ENCODE results near the gene GATA1.

Gene GATA1

DNA sequence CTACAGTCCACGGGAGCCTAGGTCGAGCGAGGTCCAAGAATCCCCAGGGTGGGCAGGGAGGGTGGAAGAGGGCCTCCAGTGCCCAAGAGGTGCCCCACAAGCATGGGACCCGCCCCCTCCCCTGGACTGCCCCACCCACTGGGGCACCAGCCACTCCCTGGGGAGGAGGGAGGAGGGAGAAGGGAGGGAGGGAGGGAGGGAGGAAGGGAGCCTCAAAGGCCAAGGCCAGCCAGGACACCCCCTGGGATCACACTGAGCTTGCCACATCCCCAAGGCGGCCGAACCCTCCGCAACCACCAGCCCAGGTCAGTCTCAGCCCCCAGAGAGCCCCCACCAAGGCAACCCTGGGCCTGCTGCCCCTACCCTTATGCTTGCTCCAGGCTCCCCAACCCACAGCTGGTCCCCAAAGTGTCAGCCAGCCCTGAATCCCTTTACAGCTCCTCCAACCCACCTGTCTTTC, at the start of gene GATA1:
Gene GATA1 (plus strand): TSS at position 250 of the 460 bp plus-strand sequence. CDS start 4,520 bp downstream, outside the sequence.
- in situ Hi-C loops (cut with HindIII; ENCODE audit: low pct_unique_long_range_greater_than_20kb, low sequenced_read_pairs), result no loop called here
- DNase-seq (ENCODE audit: low read depth in 1 of 2, low spot score in 1 of 2), result no peak
- TF ChIP-seq JUND (IDR thresholded peaks at IDR 0.05; ENCODE audit: low read depth), result no peak

DNA sequence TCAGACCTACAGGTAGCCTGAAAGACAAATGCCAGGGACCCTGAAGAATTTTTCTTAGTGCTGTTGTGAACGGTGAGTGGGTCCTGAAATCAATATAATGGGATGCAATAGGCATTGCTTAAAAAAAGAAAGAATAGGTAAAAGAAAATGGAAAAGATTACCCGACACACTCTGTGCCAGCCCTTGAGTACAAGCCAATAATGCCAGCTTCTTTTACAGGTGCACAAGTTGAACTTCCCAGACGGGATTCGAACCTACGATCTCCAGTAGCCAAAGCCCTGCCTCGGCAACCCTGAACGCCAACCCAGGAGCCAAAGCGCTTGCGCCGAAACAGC, 49.5 kb upstream of the GATA1 start:
- TF ChIP-seq JUND (IDR thresholded peaks at IDR 0.05; ENCODE audit: low read depth), result no peak
- DNase-seq (ENCODE audit: low read depth in 1 of 2, low spot score in 1 of 2), result no peak
- in situ Hi-C loops (cut with HindIII; ENCODE audit: low pct_unique_long_range_greater_than_20kb, low sequenced_read_pairs), result no loop called here

DNA sequence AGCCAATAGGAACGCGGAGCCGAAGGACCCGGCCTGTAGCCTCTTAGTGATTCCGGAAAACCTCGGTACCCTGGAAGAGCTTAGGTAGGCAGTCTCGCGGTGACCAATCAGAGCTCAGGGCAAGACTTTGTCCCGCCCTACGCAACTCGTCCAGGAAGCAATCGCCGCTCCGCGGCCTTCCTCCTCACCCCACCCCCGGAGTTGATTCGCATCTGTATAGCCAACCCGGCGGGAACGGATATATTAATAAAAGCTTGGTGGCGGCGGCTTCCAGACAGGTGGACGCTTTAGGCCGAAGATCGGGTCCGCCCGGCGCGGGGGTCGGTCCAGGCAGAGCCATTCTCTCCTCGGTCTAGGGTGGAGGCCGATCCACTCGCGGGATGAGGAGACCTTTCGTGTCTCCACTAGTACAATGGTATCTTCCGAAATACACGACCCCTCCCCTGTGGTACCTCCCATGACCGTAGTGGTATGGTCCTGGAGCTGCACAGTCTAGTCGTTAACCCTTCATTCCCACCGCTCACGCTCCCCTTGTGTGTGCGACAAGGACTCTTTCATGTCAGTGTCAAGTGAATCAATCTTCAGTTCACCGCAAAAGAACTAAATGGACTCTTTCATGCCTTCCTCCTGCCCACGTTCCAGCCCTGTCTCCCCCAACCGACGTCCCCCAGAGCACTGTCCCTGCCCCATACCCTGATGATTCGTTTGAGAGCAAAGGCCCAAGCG, 49.0 kb upstream of the GATA1 start:
- TF ChIP-seq JUND (IDR thresholded peaks at IDR 0.05; ENCODE audit: low read depth), result no peak
- in situ Hi-C loops (cut with HindIII; ENCODE audit: low pct_unique_long_range_greater_than_20kb, low sequenced_read_pairs), result no loop called here
- DNase-seq (ENCODE audit: low read depth in 1 of 2, low spot score in 1 of 2), result peak; percentile 89 to 99

DNA sequence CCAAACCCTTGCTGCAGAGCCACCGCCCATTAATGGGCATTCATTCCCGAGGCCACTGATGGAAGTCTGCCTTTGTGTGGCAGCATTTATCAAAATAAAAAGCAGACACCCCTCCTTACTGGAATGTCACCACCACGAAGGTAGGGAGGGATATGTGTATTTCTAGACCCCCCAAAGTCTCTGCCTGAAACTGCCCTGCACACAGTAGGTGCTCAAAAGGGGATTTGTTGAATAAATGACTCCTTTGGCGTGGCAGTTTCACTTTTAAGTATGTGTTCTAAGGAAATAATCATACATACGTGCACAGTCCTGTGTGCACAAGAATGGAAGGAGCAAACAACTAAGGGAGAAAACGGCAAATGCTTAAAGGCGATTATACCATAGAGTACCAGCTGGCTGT, 48.5 kb upstream of the GATA1 start:
- DNase-seq (ENCODE audit: low read depth in 1 of 2, low spot score in 1 of 2), result no peak
- no peak for TF ChIP-seq JUND (IDR thresholded peaks at IDR 0.05; ENCODE audit: low read depth)
- in situ Hi-C loops (cut with HindIII; ENCODE audit: low pct_unique_long_range_greater_than_20kb, low sequenced_read_pairs), result no loop called here

- DNase-seq (ENCODE audit: low read depth in 1 of 2, low spot score in 1 of 2), result no peak
- in situ Hi-C loops (cut with HindIII; ENCODE audit: low pct_unique_long_range_greater_than_20kb, low sequenced_read_pairs), result no loop called here
- no peak for TF ChIP-seq JUND (IDR thresholded peaks at IDR 0.05; ENCODE audit: low read depth)
These were observed 44.6 kb upstream of the GATA1 start for GRCh38 chrX:48741834-48742233.

DNA sequence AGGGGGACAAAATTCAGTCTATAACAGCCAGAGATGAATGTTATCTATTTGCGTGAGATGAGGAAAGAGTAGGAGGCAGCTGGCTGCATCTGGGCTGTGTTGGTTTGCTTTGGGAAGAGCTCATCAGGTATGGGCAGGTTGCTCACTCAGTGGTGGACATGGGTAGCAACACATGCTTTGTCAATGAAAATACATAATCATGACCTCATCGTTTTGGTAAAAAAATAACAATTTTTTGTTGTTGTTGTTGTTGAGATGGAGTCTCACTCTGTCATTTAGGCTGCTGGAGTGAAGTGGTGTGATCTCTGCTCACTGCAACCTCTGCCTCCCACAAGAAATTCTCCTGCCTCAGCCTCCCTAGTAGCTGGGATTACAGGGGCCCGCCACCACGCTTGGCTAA, 41.2 kb upstream of the GATA1 start:
- no peak for DNase-seq (ENCODE audit: low read depth in 1 of 2, low spot score in 1 of 2)
- in situ Hi-C loops (cut with HindIII; ENCODE audit: low pct_unique_long_range_greater_than_20kb, low sequenced_read_pairs), result no loop called here
- no peak for TF ChIP-seq JUND (IDR thresholded peaks at IDR 0.05; ENCODE audit: low read depth)

- no peak for TF ChIP-seq JUND (IDR thresholded peaks at IDR 0.05; ENCODE audit: low read depth)
- in situ Hi-C loops (cut with HindIII; ENCODE audit: low pct_unique_long_range_greater_than_20kb, low sequenced_read_pairs), result no loop called here
- no peak for DNase-seq (ENCODE audit: low read depth in 1 of 2, low spot score in 1 of 2)
These were observed 38.9 kb upstream of the GATA1 start for GRCh38 chrX:48747415-48748016.

DNA sequence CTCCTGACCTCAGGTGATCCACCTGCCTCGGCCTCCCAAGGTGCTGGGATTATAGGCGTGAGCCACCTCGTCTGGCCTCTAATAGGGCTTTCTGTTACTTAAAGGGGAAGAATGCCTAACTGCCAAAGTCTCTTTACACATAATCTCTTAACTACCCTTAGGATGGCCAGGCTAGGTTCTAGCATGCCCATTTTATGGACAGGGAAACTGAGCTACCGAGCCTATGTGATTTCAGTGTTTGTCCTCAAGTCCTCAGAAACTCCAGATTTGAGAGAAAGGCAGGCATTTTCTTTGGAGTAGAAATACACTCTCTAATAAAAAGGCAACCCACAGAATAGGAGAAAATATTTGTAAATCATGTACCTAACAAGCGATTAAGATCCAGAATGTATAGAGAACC, 37.2 kb upstream of the GATA1 start:
- no peak for TF ChIP-seq JUND (IDR thresholded peaks at IDR 0.05; ENCODE audit: low read depth)
- in situ Hi-C loops (cut with HindIII; ENCODE audit: low pct_unique_long_range_greater_than_20kb, low sequenced_read_pairs), result no loop called here

GRCh38 chrX:48751343-48751742, 35.0 kb upstream of the GATA1 start:
- in situ Hi-C loops (cut with HindIII; ENCODE audit: low pct_unique_long_range_greater_than_20kb, low sequenced_read_pairs), result no loop called here
- no peak for TF ChIP-seq JUND (IDR thresholded peaks at IDR 0.05; ENCODE audit: low read depth)
- no peak for DNase-seq (ENCODE audit: low read depth in 1 of 2, low spot score in 1 of 2)

More for the DNA sequence above, 37.2 kb upstream of the GATA1 start:
- DNase-seq (ENCODE audit: low read depth in 1 of 2, low spot score in 1 of 2), result no peak

DNA sequence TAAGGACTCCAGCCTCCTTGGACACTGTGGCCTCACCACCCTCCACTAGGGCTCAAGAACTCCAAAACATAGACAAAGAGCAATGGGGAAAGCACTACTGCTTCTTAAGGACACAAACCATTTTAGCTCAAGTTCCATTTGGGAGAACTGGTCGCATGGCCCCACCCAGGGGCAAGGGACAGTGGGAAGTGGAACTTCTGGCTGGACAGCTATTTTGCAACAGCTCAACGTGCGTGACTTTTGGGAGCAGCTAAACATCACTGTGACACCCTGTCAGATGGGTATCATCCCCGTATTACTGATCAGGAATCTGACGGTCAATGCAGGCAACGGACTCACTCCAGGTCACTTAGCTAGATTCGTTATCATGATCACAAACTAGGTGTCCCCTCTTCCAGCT, 33.9 kb upstream of the GATA1 start:
- TF ChIP-seq JUND (IDR thresholded peaks at IDR 0.05; ENCODE audit: low read depth), result no peak
- peak in 1 of 2 experiments; percentile 58 for DNase-seq (ENCODE audit: low read depth in 1 of 2, low spot score in 1 of 2)
- in situ Hi-C loops (cut with HindIII; ENCODE audit: low pct_unique_long_range_greater_than_20kb, low sequenced_read_pairs), result no loop called here

GRCh38 chrX:48753708-48754228, 32.6 kb upstream of the GATA1 start:
- no peak for TF ChIP-seq JUND (IDR thresholded peaks at IDR 0.05; ENCODE audit: low read depth)
- peak in 1 of 2 experiments; percentile 22 for DNase-seq (ENCODE audit: low read depth in 1 of 2, low spot score in 1 of 2)
- in situ Hi-C loops (cut with HindIII; ENCODE audit: low pct_unique_long_range_greater_than_20kb, low sequenced_read_pairs), result no loop called here

GRCh38 chrX:48754238-48754637, 32.2 kb upstream of the GATA1 start:
- no peak for TF ChIP-seq JUND (IDR thresholded peaks at IDR 0.05; ENCODE audit: low read depth)
- in situ Hi-C loops (cut with HindIII; ENCODE audit: low pct_unique_long_range_greater_than_20kb, low sequenced_read_pairs), result no loop called here
- DNase-seq (ENCODE audit: low read depth in 1 of 2, low spot score in 1 of 2), result peak in 1 of 2 experiments; percentile 44

DNA sequence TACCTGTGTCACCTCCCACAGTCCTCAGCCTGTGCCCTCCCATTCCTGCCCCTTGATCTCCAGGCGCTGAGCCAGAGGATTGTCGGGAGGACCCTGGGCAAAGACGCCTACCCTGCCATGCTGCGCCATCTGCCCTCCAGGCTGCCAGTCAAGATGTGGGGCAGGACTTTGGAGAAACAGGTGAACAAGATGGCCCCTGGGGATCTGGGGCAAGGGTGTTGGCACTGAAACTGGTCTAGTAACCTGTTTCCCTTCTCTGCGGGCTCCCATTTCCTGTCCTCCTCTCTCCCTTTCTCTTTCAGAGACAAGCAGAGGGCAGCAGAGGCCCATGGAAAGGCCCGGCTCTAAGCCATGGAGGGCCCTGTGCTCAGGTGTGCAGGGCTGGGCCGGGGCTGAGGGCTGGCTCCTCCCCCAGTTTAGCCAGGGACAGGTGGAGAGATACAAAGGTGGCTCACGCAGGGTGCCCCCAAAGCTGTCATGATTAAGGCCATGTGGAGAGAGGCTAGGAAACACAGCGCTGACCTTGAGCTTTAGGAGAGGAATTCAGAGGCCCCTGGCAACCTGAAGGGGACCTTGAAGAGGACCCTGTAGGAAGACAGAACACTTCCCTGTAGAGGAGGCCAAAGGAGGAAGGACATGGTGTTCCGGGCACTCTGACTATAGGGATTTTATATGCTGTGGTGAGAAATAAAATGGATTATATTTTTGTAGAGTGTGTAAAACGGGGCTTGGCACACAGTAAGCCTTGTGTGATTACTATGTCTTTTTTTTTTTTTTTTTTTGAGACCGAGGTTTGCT, 24.5 kb upstream of the GATA1 start, which contains the start of gene GLOD5:
Gene GLOD5 (plus strand): TSS at position 74 of the 798 bp plus-strand sequence. CDS start 44 bp downstream, at position 118.
- TF ChIP-seq JUND (IDR thresholded peaks at IDR 0.05; ENCODE audit: low read depth), result no peak
- DNase-seq (ENCODE audit: low read depth in 1 of 2, low spot score in 1 of 2), result peak; percentile 59 to 95

More for the DNA sequence above, 24.5 kb upstream of the GATA1 start, which contains the start of gene GLOD5:
- in situ Hi-C loops (cut with HindIII; ENCODE audit: low pct_unique_long_range_greater_than_20kb, low sequenced_read_pairs), result no loop called here

Measured in T47D (cell line).